K562 (cell line): ENCODE data around the gene ANKRD13B. TPM values are rescaled to one million over a fixed set of nuclear protein-coding genes. Genes with fewer than 3 reads are reported as not detected.
A peak's percentile ranks its signal among the peaks of the same experiment; 100 is the strongest.

Experiments
- DMBX1 ChIP-seq: fragments of 250-450 bp; sonication (Bioruptor Pico); IDR thresholded peaks from 2 replicates; pipeline ENCODE4 v1.8.0; 2022; ENCODE audit warnings: inconsistent platforms, mild to moderate bottlenecking, moderate library complexity, borderline replicate concordance
- EZH2 ChIP-seq: IDR thresholded peaks from 2 replicates; pipeline ENCODE4 v1.6.1; 2012; ENCODE audit warnings: low read depth, mild to moderate bottlenecking, inconsistent platforms, low read length, borderline replicate concordance
- FOXJ2 ChIP-seq: fragments of 200-800 bp; sonication (Bioruptor generic); IDR thresholded peaks from 2 replicates; pipeline ENCODE4 v1.6.1; 2016; ENCODE audit warnings: missing genetic modification characterization, missing compliant biosample characterization
- HDGF ChIP-seq: fragments of 450-650 bp; IDR thresholded peaks from 2 replicates; pipeline ENCODE4 v1.6.1; 2016
- HOMEZ ChIP-seq: fragments of 250-450 bp; sonication (Bioruptor Pico); IDR thresholded peaks from 2 replicates; pipeline ENCODE4 v1.4.0; 2020; ENCODE audit warnings: mild to moderate bottlenecking, moderate library complexity
- KDM5B ChIP-seq: fragments of 200-600 bp; sonication (generic); IDR thresholded peaks from 2 replicates; pipeline ENCODE4 v1.6.1; 2012; ENCODE audit warnings: low read depth, mild to moderate bottlenecking, moderate library complexity, low read length, control low read depth, inconsistent platforms; ENCODE audit not compliant: insufficient replicate concordance
- MEF2D ChIP-seq: conservative IDR thresholded peaks from 2 replicates; pipeline ENCODE4 v1.6.1; 2016; ENCODE audit warnings: low read depth, missing genetic modification characterization, missing compliant biosample characterization
- MITF ChIP-seq: IDR thresholded peaks from 2 replicates; pipeline ENCODE4 v1.6.1; 2014; ENCODE audit warnings: antibody characterized with exemption
- NEUROD1 ChIP-seq: fragments of 150-350 bp; IDR thresholded peaks from 2 replicates; pipeline ENCODE4 v1.6.1; 2014; ENCODE audit warnings: borderline replicate concordance, low read length, low read depth; ENCODE audit not compliant: partially characterized antibody
- NUFIP1 ChIP-seq: fragments of 450-650 bp; IDR thresholded peaks from 2 replicates; pipeline ENCODE4 v1.6.1; 2018; ENCODE audit not compliant: partially characterized antibody
- PHTF2 ChIP-seq: fragments of 250-450 bp; sonication (Bioruptor Pico); IDR thresholded peaks from 2 replicates; pipeline ENCODE4 v1.5.0; 2021; ENCODE audit warnings: mild to moderate bottlenecking
- POLR3A ChIP-seq: IDR thresholded peaks from 2 replicates; pipeline ENCODE4 v1.6.1; 2011; ENCODE audit warnings: borderline replicate concordance, mild to moderate bottlenecking, moderate library complexity; ENCODE audit not compliant: insufficient read length, insufficient read depth; ENCODE audit errors: extremely low read depth
- TAF9B ChIP-seq: fragments of 450-650 bp; IDR thresholded peaks from 2 replicates; pipeline ENCODE4 v1.6.1; 2018; ENCODE audit warnings: mild to moderate bottlenecking; ENCODE audit not compliant: partially characterized antibody
- ZBTB7A ChIP-seq: IDR thresholded peaks from 2 replicates; pipeline ENCODE4 v1.6.1; 2011; ENCODE audit warnings: low read depth, mild to moderate bottlenecking, low read length, moderate library complexity, borderline replicate concordance; ENCODE audit not compliant: control insufficient read depth
- ZNF655 ChIP-seq: fragments of 250-450 bp; sonication (Bioruptor Pico); IDR thresholded peaks from 2 replicates; pipeline ENCODE4 v1.5.0; 2021
- ZNF699 ChIP-seq: fragments of 250-450 bp; sonication (Bioruptor Pico); IDR thresholded peaks from 2 replicates; pipeline ENCODE4 v1.8.0; 2021; ENCODE audit warnings: mild to moderate bottlenecking, moderate library complexity; ENCODE audit not compliant: insufficient replicate concordance
- ZNF76 ChIP-seq: fragments of 250-450 bp; sonication (Bioruptor Pico); IDR thresholded peaks from 2 replicates; pipeline ENCODE4 v1.4.0; 2020; ENCODE audit warnings: mild to moderate bottlenecking, moderate library complexity, borderline replicate concordance
- polyA plus RNA-seq, 8 experiments: library from polyadenylated mRNA; depleted of rRNA in 4 of 8; stranded (reverse) in 5 of 8; unstranded in 3 of 8; fragments of >200 nt; fragmentation: Nextera tagmentation in 2 of 8; fragmentation: Illumina TruSeq in 1 of 8; extraction: Ambion mirVana in 2 of 8; extraction: Trizol in 1 of 8; gene quantifications; 2 replicates each; pipeline versions ENCODE4 v1.2.1 to v1.2.3, GENCODE V29; 2011 to 2014; ENCODE audit warnings: inconsistent platforms in 1 of 8, missing spikeins in 1 of 8
- total RNA-seq, 7 experiments: library from RNA; depleted of rRNA in 6 of 7; stranded (reverse); fragments of >200 nt in 6 of 7; fragmentation: Illumina TruSeq in 2 of 7; extraction: Trizol in 2 of 7; gene quantifications; 2 replicates each; pipeline versions ENCODE4 v1.2.1 to v1.2.3, GENCODE V29; 2011 to 2021; ENCODE audit warnings: low replicate concordance in 1 of 7

The ANKRD13B gene
- total and polyA plus RNA-seq, 9 of the 15 experiments (the other 6 are each of a cell fraction or from before 2014, with no cell fraction given): 0.15 to 28.1 (median 4.6) TPM

- TF ChIP-seq ZNF76 (CRISPR knock-in tag): no peak
- no peak for TF ChIP-seq MEF2D (tag)
- no peak for TF ChIP-seq NUFIP1
- TF ChIP-seq POLR3A: no peak
- no peak for TF ChIP-seq NEUROD1
- peak; percentile 99 for TF ChIP-seq ZBTB7A
- TF ChIP-seq PHTF2 (CRISPR knock-in tag): no peak
- no peak for TF ChIP-seq TAF9B
- no peak for TF ChIP-seq FOXJ2 (tag)
- TF ChIP-seq ZNF699 (CRISPR knock-in tag): no peak
- no peak for TF ChIP-seq ZNF655 (CRISPR knock-in tag)
- TF ChIP-seq HOMEZ (CRISPR knock-in tag): no peak
- no peak for TF ChIP-seq EZH2
- no peak for TF ChIP-seq MITF
- TF ChIP-seq KDM5B: peak; percentile 44
- TF ChIP-seq HDGF: no peak
- TF ChIP-seq DMBX1 (CRISPR knock-in tag): no peak
These were observed 959 bp upstream of the ANKRD13B start (continued) for GRCh38 chr17:29591737-29592608.
